ENCODE results near the gene CBX4. TPM values are rescaled to one million over a fixed set of nuclear protein-coding genes. Genes with fewer than 3 reads are reported as not detected.

The CBX4 gene
- total and polyA plus RNA-seq, 2 donors (not counting 1 experiment from before 2014, with no cell fraction given): 5.4 to 13.4 TPM

DNA sequence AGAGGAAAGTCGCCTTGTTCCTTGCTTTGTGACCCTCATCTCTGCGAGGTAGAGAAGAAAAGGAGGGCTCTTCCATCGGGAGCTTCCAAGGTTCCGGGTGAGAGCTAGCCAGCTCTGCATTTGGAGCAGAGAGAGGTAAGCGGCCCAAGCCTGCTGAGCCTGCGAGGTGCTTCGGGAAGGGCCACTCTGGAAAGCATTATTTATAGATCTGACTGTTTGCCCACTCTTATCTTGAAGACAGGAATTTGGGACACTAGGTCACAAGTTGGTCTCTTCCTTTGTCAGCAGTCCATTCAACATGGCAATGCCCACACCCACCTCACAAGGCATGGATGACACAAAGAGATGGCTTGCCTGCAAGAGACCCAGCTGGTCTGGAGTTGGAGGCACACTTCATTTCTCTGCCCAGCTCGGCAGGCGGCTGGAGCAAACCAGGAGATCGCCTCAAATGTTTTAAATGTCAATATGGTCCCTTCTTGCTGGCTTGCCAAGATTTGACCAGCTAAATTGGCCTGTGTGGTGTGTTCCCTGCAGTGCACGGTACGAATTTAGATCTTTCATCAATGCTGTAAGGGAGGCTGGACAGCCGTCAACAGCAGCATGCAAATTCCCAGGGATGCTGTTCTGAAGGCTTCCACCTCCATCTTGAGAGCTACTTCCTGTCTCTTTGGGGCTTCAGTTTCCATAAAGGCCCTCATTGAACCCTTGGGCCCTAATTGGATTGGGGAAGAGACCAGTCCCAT is 19.5 kb downstream of the CBX4 start:
- no peak overlapping the region for H3K4me3 ChIP-seq (replicated peaks in 1 of 4; ENCODE audit: control extremely low read depth in 1 of 4, insufficient read depth in 1 of 4, low read depth in 3 of 4, low read length in 4 of 4)
- H4K20me1 ChIP-seq (ENCODE audit: control insufficient read depth, extremely low read depth, insufficient read depth, low read length): no peaks in the 10 kb centered on the region
- no peak overlapping the region for H3K27ac ChIP-seq (ENCODE audit: insufficient read depth, low read length)
- H3K4me2 ChIP-seq (ENCODE audit: extremely low read depth, insufficient read depth, low read length): no peak overlapping the region
- no peaks in the 10 kb centered on the region for H3K79me2 ChIP-seq (ENCODE audit: control insufficient read depth, insufficient read depth, low read length)
- no peak overlapping the region for H3K9ac ChIP-seq (ENCODE audit: insufficient read depth, low read length)
- H3K36me3 ChIP-seq (ENCODE audit: control insufficient read depth, insufficient read depth, low read length): no peaks in the 10 kb centered on the region
- no peaks in the 10 kb centered on the region for H3K4me1 ChIP-seq (ENCODE audit: control insufficient read depth, extremely low read depth, insufficient read depth, low read length)
- H2AFZ ChIP-seq (ENCODE audit: low read length): no peak overlapping the region
- no peaks in the 10 kb centered on the region for H3K9me3 ChIP-seq (ENCODE audit: control insufficient read depth, insufficient read depth, low read depth, low read length)
- H3K27me3 ChIP-seq (ENCODE audit: control insufficient read depth, insufficient read depth, low read length): peaks cover 59% of the 10 kb centered on the region
- no peak for TF ChIP-seq EZH2 (IDR thresholded peaks at IDR 0.05; ENCODE audit: low read length, missing control alignments)
- TF ChIP-seq CTCF (conservative IDR thresholded peaks at IDR 0.05 in 1 of 2, IDR thresholded peaks at IDR 0.05 in 1 of 2; ENCODE audit: low read depth in 1 of 2, low read length in 2 of 2): no peak
- DNase-seq (ENCODE audit: low read depth in 2 of 2): no peak

- H4K20me1 ChIP-seq (ENCODE audit: control insufficient read depth, extremely low read depth, insufficient read depth, low read length): no peaks in the 10 kb centered on the region
- no peaks in the 10 kb centered on the region for H3K36me3 ChIP-seq (ENCODE audit: control insufficient read depth, insufficient read depth, low read length)
- H3K9ac ChIP-seq (ENCODE audit: insufficient read depth, low read length): no peak overlapping the region
- H3K27ac ChIP-seq (ENCODE audit: insufficient read depth, low read length): no peak overlapping the region
- H3K9me3 ChIP-seq (ENCODE audit: control insufficient read depth, insufficient read depth, low read depth, low read length): no peaks in the 10 kb centered on the region
- no peak overlapping the region for H3K4me2 ChIP-seq (ENCODE audit: extremely low read depth, insufficient read depth, low read length)
- H2AFZ ChIP-seq (ENCODE audit: low read length): no peak overlapping the region
- H3K79me2 ChIP-seq (ENCODE audit: control insufficient read depth, insufficient read depth, low read length): no peaks in the 10 kb centered on the region
- peaks cover 64% of the 10 kb centered on the region for H3K27me3 ChIP-seq (ENCODE audit: control insufficient read depth, insufficient read depth, low read length)
- H3K4me3 ChIP-seq (replicated peaks in 1 of 4; ENCODE audit: control extremely low read depth in 1 of 4, insufficient read depth in 1 of 4, low read depth in 3 of 4, low read length in 4 of 4): no peak overlapping the region
- no peak for DNase-seq (ENCODE audit: low read depth in 2 of 2)
- no peaks in the 10 kb centered on the region for H3K4me1 ChIP-seq (ENCODE audit: control insufficient read depth, extremely low read depth, insufficient read depth, low read length)
- TF ChIP-seq EZH2 (IDR thresholded peaks at IDR 0.05; ENCODE audit: low read length, missing control alignments) (no peak), CTCF (conservative IDR thresholded peaks at IDR 0.05 in 1 of 2, IDR thresholded peaks at IDR 0.05 in 1 of 2; ENCODE audit: low read depth in 1 of 2, low read length in 2 of 2) (no peak)
These were observed 20.2 kb downstream of the CBX4 start for GRCh38 chr17:79819085-79819484.

DNA sequence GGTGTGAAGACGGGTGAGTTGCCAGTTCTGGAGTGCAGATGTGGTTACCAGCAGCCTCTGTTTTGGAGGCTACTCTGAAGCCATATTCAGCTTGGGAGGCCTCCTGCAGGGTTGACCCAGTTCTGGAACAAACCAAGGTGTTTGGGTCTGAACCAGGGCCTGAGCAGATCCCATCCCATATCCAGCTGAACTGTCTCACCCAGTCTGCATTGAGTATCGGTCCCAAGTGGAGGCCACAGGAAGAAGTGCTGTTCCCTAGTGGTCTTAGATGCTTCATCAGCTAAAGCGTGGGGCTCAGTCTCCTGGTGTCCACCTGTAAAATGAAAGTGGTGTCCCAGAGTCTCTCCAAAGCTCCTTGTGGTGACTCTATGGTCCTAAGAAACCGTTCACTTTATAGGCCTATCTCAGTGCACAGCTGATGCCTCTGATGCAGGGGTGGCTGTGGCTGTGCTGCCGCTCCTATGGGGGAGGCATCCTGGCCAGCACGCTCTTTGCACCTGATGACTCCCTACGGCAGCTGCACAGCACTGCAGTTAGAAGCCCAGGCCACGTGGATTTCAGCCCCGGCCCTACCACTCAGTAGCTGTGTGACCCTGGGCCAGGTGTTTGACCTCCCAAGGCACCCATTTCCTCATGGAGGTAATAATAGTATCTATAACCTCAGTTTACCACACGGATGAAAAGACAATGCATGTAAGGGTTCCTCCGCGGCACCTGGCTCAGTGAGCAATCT is 21.0 kb downstream of the CBX4 start:
- Histone ChIP-seq H3K79me2 (ENCODE audit: control insufficient read depth, insufficient read depth, low read length) (no peaks in the 10 kb centered on the region), H3K4me3 (replicated peaks in 1 of 4; ENCODE audit: control extremely low read depth in 1 of 4, insufficient read depth in 1 of 4, low read depth in 3 of 4, low read length in 4 of 4) (no peak overlapping the region), H2AFZ (ENCODE audit: low read length) (no peak overlapping the region), H3K9ac (ENCODE audit: insufficient read depth, low read length) (no peak overlapping the region), H3K9me3 (ENCODE audit: control insufficient read depth, insufficient read depth, low read depth, low read length) (no peaks in the 10 kb centered on the region), H3K27ac (ENCODE audit: insufficient read depth, low read length) (no peak overlapping the region), H3K36me3 (ENCODE audit: control insufficient read depth, insufficient read depth, low read length) (no peaks in the 10 kb centered on the region), H3K4me2 (ENCODE audit: extremely low read depth, insufficient read depth, low read length) (no peak overlapping the region), H3K4me1 (ENCODE audit: control insufficient read depth, extremely low read depth, insufficient read depth, low read length) (no peaks in the 10 kb centered on the region), H4K20me1 (ENCODE audit: control insufficient read depth, extremely low read depth, insufficient read depth, low read length) (no peaks in the 10 kb centered on the region), H3K27me3 (ENCODE audit: control insufficient read depth, insufficient read depth, low read length) (peaks cover 65% of the 10 kb centered on the region)
- DNase-seq (ENCODE audit: low read depth in 2 of 2): no peak
- no peak for TF ChIP-seq CTCF (conservative IDR thresholded peaks at IDR 0.05 in 1 of 2, IDR thresholded peaks at IDR 0.05 in 1 of 2; ENCODE audit: low read depth in 1 of 2, low read length in 2 of 2)
- no peak for TF ChIP-seq EZH2 (IDR thresholded peaks at IDR 0.05; ENCODE audit: low read length, missing control alignments)

Data from fibroblast of lung (primary cell).